Neural progenitor cell (in vitro differentiated cells): Measurements from ENCODE around the gene OR2T6. TPM values are rescaled to one million over a fixed set of nuclear protein-coding genes. Genes with fewer than 3 reads are reported as not detected.

Experiments
- DNase-seq: peaks from one replicate; pipeline ENCODE4 v3.0.0-alpha.2; 2016; ENCODE audit warnings: low spot score
- H2AFZ ChIP-seq: fragments of 200-600 bp; sonication (generic); replicated peaks from 2 replicates; pipeline ENCODE4 v1.6.1; 2016; ENCODE audit warnings: antibody characterized with exemption
- H3F3A ChIP-seq: fragments of 200-600 bp; sonication (generic); 2 replicates; pipeline ENCODE4 v1.6.1; 2016; ENCODE audit warnings: antibody characterized with exemption, low read depth
- H3K27ac ChIP-seq: fragments of 200-600 bp; sonication (generic); 2 replicates; pipeline ENCODE4 v1.5.1; 2016; ENCODE audit warnings: mild to moderate bottlenecking
- H3K27me3 ChIP-seq: fragments of 200-600 bp; sonication (generic); 2 replicates; pipeline ENCODE4 v1.6.1; 2016; ENCODE audit warnings: mild to moderate bottlenecking, moderate library complexity
- H3K36me3 ChIP-seq: fragments of 200-600 bp; sonication (generic); 2 replicates; pipeline ENCODE4 v1.5.1; 2016
- H3K4me1 ChIP-seq: fragments of 200-600 bp; sonication (generic); 2 replicates; pipeline ENCODE4 v1.6.1; 2016; ENCODE audit warnings: mixed run types
- H3K4me2 ChIP-seq: fragments of 200-600 bp; sonication (generic); 2 replicates; pipeline ENCODE4 v1.6.1; 2016
- H3K4me3 ChIP-seq: fragments of 200-600 bp; sonication (generic); 2 replicates; pipeline ENCODE4 v1.5.1; 2016
- H3K79me2 ChIP-seq: fragments of 200-600 bp; sonication (generic); 2 replicates; pipeline ENCODE4 v1.6.1; 2016; ENCODE audit warnings: low read depth
- H3K9ac ChIP-seq: fragments of 200-600 bp; sonication (generic); 2 replicates; pipeline ENCODE4 v1.6.1; 2016
- H3K9me3 ChIP-seq: fragments of 200-600 bp; sonication (generic); 2 replicates; pipeline ENCODE4 v1.5.1; 2016; ENCODE audit warnings: low read depth
- H4K20me1 ChIP-seq: fragments of 200-600 bp; sonication (generic); 2 replicates; pipeline ENCODE4 v1.6.1; 2016; ENCODE audit warnings: low read depth
- H3K27ac Mint-ChIP-seq: 3 replicates; pipeline ENCODE4 v1.8.0; 2021; ENCODE audit warnings: mixed read lengths
- H3K27me3 Mint-ChIP-seq: 2 replicates; pipeline ENCODE4 v1.8.0; 2022; ENCODE audit warnings: low read depth, mild to moderate bottlenecking, inconsistent platforms, moderate library complexity, mixed read lengths; ENCODE audit not compliant: insufficient read depth
- H3K36me3 Mint-ChIP-seq: 3 replicates; pipeline ENCODE4 v1.8.0; 2021; ENCODE audit warnings: mixed read lengths
- H3K4me1 Mint-ChIP-seq: 3 replicates; pipeline ENCODE4 v1.8.0; 2021; ENCODE audit warnings: mixed read lengths
- H3K4me3 Mint-ChIP-seq: 3 replicates; pipeline ENCODE4 v1.8.0; 2021; ENCODE audit warnings: mild to moderate bottlenecking, moderate library complexity, mixed read lengths
- H3K9me3 Mint-ChIP-seq: 3 replicates; pipeline ENCODE4 v1.8.0; 2020; ENCODE audit warnings: mixed read lengths
- CTCF ChIP-seq: fragments of 200-600 bp; sonication (generic); IDR thresholded peaks from 2 replicates; pipeline ENCODE4 v1.5.1; 2017; ENCODE audit warnings: antibody characterized with exemption, mild to moderate bottlenecking
- EZH2 ChIP-seq: fragments of 200-600 bp; sonication (generic); IDR thresholded peaks from 2 replicates; pipeline ENCODE4 v1.6.1; 2017; ENCODE audit warnings: antibody characterized with exemption, mild to moderate bottlenecking, moderate library complexity
- EZH2phosphoT487 ChIP-seq: fragments of 200-600 bp; sonication (generic); IDR thresholded peaks from 2 replicates; pipeline ENCODE4 v1.6.1; 2017; ENCODE audit warnings: antibody characterized with exemption
- total RNA-seq: library from RNA; depleted of rRNA; stranded (reverse); fragments of >200 nt; gene quantifications from 2 replicates; pipeline ENCODE4 v1.2.3, GENCODE V29; 2015; ENCODE audit warnings: low replicate concordance

Gene OR2T6
- total RNA-seq, 1 donor from 2014 or later = not detected

DNA sequence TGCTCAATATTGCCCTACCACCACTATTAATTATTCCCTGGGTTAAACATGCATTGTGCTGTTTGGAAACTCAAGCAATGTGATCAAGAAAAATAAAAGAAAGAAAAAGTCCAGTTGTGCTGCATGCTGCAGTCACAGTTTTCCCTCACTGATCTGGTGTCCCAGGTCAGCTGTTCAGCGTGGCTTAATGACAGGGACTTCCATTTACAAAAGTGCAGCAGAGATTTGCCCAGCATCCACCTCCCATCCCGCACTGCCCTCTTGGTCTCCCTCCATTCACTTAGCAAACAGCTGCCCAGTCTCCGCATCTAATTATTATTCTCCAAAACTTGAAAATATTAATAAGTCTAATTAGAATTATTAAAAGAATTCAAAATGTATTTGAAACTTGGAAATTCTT lies 16.1 kb upstream of the OR2T6 start:
- no peak for DNase-seq
- H3K4me3 ChIP-seq = no peak overlapping the region
- H3K4me1 Mint-ChIP-seq = no peaks in the 10 kb centered on the region
- H3K4me3 Mint-ChIP-seq = no peak overlapping the region
- no peak overlapping the region for H3K9ac ChIP-seq
- H3K36me3 Mint-ChIP-seq = no peaks in the 10 kb centered on the region
- peaks cover 4% of the 10 kb centered on the region for H3K27me3 Mint-ChIP-seq
- no peak overlapping the region for H3K27ac Mint-ChIP-seq
- H3F3A ChIP-seq = no peaks in the 10 kb centered on the region
- no peaks in the 10 kb centered on the region for H3K27me3 ChIP-seq
- H3K4me2 ChIP-seq = no peak overlapping the region
- H3K4me1 ChIP-seq = no peaks in the 10 kb centered on the region
- H3K27ac ChIP-seq = no peak overlapping the region
- no peak for TF ChIP-seq EZH2phosphoT487
- no peak for TF ChIP-seq CTCF
- no peak for TF ChIP-seq EZH2
- H3K36me3 ChIP-seq = no peaks in the 10 kb centered on the region
- no peaks in the 10 kb centered on the region for H4K20me1 ChIP-seq
- peaks cover 25% of the 10 kb centered on the region for H3K9me3 Mint-ChIP-seq
- H3K9me3 ChIP-seq = peaks cover 17% of the 10 kb centered on the region
- H3K79me2 ChIP-seq = no peaks in the 10 kb centered on the region
- no peak overlapping the region for H2AFZ ChIP-seq

- no peaks in the 10 kb centered on the region for H3K36me3 Mint-ChIP-seq
These were observed 14.3 kb upstream of the OR2T6 start, which contains the start of gene OR2T4 for GRCh38 chr1:248361121-248361715. OR2T4 (plus strand) TSS chr1:248361665; CDS start chr1:248361665, 0 bp downstream.

GRCh38 chr1:248366609-248367008 lies 8.9 kb upstream of the OR2T6 start:
- Mint-ChIP-seq H3K9me3 (peaks cover 47% of the 10 kb centered on the region), H3K27ac (no peak overlapping the region), H3K27me3 (peaks cover 2% of the 10 kb centered on the region), H3K36me3 (no peaks in the 10 kb centered on the region), H3K4me3 (no peak overlapping the region), H3K4me1 (no peaks in the 10 kb centered on the region)
- H3K4me3 ChIP-seq = no peak overlapping the region
- H2AFZ ChIP-seq = no peak overlapping the region
- no peak for TF ChIP-seq CTCF
- no peak for TF ChIP-seq EZH2
- TF ChIP-seq EZH2phosphoT487 = no peak
- H3K9me3 ChIP-seq = peaks cover 33% of the 10 kb centered on the region
- H4K20me1 ChIP-seq = no peaks in the 10 kb centered on the region
- no peak for DNase-seq
- no peak overlapping the region for H3K4me2 ChIP-seq
- no peaks in the 10 kb centered on the region for H3K4me1 ChIP-seq
- no peak overlapping the region for H3K27ac ChIP-seq
- H3K79me2 ChIP-seq = no peaks in the 10 kb centered on the region
- H3K9ac ChIP-seq = no peak overlapping the region
- H3F3A ChIP-seq = no peaks in the 10 kb centered on the region
- no peaks in the 10 kb centered on the region for H3K36me3 ChIP-seq
- H3K27me3 ChIP-seq = no peaks in the 10 kb centered on the region

More at GRCh38 chr1:248361121-248361715, 14.3 kb upstream of the OR2T6 start, which contains the start of gene OR2T4:
- no peaks in the 10 kb centered on the region for H3K27me3 ChIP-seq
- Mint-ChIP-seq H3K27ac (no peak within 1 kb of the TSS), H3K27me3 (peaks cover 4% of the 10 kb centered on the region), H3K9me3 (peaks cover 35% of the 10 kb centered on the region), H3K4me1 (no peaks in the 10 kb centered on the region), H3K4me3 (no peak within 1 kb of the TSS)
- TF ChIP-seq EZH2 (no peak), EZH2phosphoT487 (no peak), CTCF (no peak)
- H3K79me2 ChIP-seq = no peaks in the 10 kb centered on the region
- DNase-seq = no peak
- H2AFZ ChIP-seq = no peak within 1 kb of the TSS
- no peak within 1 kb of the TSS for H3K4me2 ChIP-seq
- H4K20me1 ChIP-seq = no peaks in the 10 kb centered on the region
- H3K27ac ChIP-seq = no peak within 1 kb of the TSS
- no peak within 1 kb of the TSS for H3K4me3 ChIP-seq
- H3K4me1 ChIP-seq = no peaks in the 10 kb centered on the region
- H3K9ac ChIP-seq = no peak within 1 kb of the TSS
- H3K9me3 ChIP-seq = peaks cover 25% of the 10 kb centered on the region
- H3K36me3 ChIP-seq = no peaks in the 10 kb centered on the region
- no peaks in the 10 kb centered on the region for H3F3A ChIP-seq
